Measurements from ENCODE around the gene KIAA1671. TPM values are rescaled to one million over a fixed set of nuclear protein-coding genes. Genes with fewer than 3 reads are reported as not detected.

KIAA1671 gene
- total and polyA plus RNA-seq, 2 of the 4 experiments (the other 2 are of a cell fraction): 0.02 TPM; not detected in 1

DNA sequence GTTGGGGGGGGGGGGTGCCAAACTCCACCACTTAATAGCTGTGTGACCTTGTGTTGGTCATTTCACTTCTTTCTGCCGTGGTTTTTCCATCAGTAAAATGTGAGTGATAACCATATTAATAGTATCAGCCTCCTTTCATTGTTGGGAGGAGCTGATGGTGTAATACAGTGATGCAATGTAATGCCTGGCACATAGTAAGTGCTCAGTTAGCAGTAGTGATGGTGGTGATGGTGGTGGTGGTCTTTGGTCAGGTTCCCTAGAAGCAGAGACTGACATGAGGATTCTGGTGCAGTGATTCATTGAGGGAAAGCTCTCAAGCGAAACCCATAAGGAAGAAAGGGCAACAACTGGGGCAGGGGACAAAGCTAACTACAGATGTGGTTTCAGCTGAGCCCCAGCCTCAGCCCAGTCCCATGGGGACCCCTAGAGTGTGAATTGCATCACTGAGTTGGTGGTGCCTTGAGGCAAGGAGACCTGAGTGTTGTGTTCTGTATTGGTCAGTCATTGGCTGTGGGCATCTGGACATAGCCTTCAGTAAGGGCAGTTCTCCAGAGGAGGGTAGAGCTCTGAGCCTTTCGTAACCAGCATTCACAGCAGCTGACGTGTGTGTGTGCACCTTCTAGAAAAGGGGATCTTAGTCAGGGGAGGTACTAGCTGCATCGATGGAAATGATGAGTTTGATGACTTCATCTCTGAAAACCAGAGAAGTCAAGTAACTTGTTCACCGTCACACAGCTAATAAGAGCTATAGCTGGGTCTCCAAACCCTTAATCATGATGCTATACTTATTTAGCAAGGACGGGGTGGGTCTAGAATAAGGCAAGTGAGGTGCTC, 153.5 kb downstream of the KIAA1671 start:
- Histone ChIP-seq H2BK120ac (ENCODE audit: low read depth, low read length) (no peak overlapping the region), H2AK5ac (ENCODE audit: low read depth, low read length) (no peak overlapping the region), H4K20me1 (ENCODE audit: insufficient read depth, low read length) (no peaks in the 10 kb centered on the region), H3K4me2 (ENCODE audit: low read depth, low read length) (no peak overlapping the region), H3K14ac (replicated peaks; ENCODE audit: low read depth, low read length) (no peak overlapping the region), H2BK5ac (ENCODE audit: low read depth, low read length, poor library complexity, severe bottlenecking) (no peak overlapping the region), H3K9me1 (ENCODE audit: insufficient read depth, low read length) (no peaks in the 10 kb centered on the region), H3K18ac (ENCODE audit: low read depth, low read length) (no peak overlapping the region), H2AFZ (replicated peaks; ENCODE audit: low read length, poor library complexity) (no peak overlapping the region), H3K79me1 (ENCODE audit: low read depth in 1 of 2, low read length in 2 of 2) (no peaks in the 10 kb centered on the region), H4K91ac (ENCODE audit: insufficient read depth, low read depth, low read length) (no peak overlapping the region), H4K5ac (ENCODE audit: low read depth, low read length) (no peak overlapping the region), H2BK15ac (ENCODE audit: low read depth, low read length) (no peak overlapping the region), H3K56ac (ENCODE audit: extremely low read depth, insufficient read depth, low read length) (no peak overlapping the region), H3K4ac (ENCODE audit: low read depth, low read length) (no peak overlapping the region), H2BK20ac (ENCODE audit: low read depth, low read length) (no peak overlapping the region), H3K27me3 (ENCODE audit: control insufficient read depth, insufficient read depth, low read length) (no peaks in the 10 kb centered on the region; the same call in 1 of the 2 replicates), H3K36me3 (ENCODE audit: control insufficient read depth, insufficient read depth, low read length) (no peaks in the 10 kb centered on the region), H3K23ac (ENCODE audit: low read depth, low read length) (no peak overlapping the region), H3K9ac (ENCODE audit: low read depth, low read length) (no peak overlapping the region), H3K4me3 (ENCODE audit: insufficient read depth, low read depth, low read length) (no peak overlapping the region), H3K4me1 (ENCODE audit: control insufficient read depth, insufficient read depth, low read length) (no peaks in the 10 kb centered on the region), H3K9me3 (ENCODE audit: control insufficient read depth, insufficient read depth, low read length) (peaks cover 2% of the 10 kb centered on the region; the same call in 1 of the 2 replicates), H3K27ac (ENCODE audit: insufficient read depth, low read length) (no peak overlapping the region), H4K8ac (ENCODE audit: low read depth in 2 of 2, low read length in 2 of 2) (no peak overlapping the region), H2AK9ac (replicated peaks; ENCODE audit: low read depth, low read length, poor library complexity) (no peak overlapping the region)
- TF ChIP-seq, protein P1, sequence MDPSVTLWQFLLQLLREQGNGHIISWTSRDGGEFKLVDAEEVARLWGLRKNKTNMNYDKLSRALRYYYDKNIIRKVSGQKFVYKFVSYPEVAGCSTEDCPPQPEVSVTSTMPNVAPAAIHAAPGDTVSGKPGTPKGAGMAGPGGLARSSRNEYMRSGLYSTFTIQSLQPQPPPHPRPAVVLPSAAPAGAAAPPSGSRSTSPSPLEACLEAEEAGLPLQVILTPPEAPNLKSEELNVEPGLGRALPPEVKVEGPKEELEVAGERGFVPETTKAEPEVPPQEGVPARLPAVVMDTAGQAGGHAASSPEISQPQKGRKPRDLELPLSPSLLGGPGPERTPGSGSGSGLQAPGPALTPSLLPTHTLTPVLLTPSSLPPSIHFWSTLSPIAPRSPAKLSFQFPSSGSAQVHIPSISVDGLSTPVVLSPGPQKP (IDR thresholded peaks at IDR 0.05; ENCODE audit: borderline replicate concordance, low read depth, low read length): no peak
- TF ChIP-seq MAFK (IDR thresholded peaks at IDR 0.05; ENCODE audit: low read depth, low read length) (no peak), NFE2L2 (IDR thresholded peaks at IDR 0.05; ENCODE audit: low read depth, low read length) (no peak)
- ATAC-seq (ENCODE audit: low read depth) (no peak), DNase-seq (no peak)
- WGBS, 2 experiments (ENCODE audit: extremely low coverage in 2 of 2, insufficient read length in 1 of 2): no CpG with 5 or more reads among the region's 7 CpGs
- in situ Hi-C loops (cut with MboI; ENCODE audit: low sequenced_read_pairs) (no loop called here), dilution Hi-C loops (cut with HindIII; ENCODE audit: low sequenced_read_pairs, unreplicated experiment) (no loop called here), intact Hi-C loops (cut with micrococcal nuclease) (no loop called here)
- ChIA-PET CTCF (no interaction called here), POLR2A (ENCODE audit: unreplicated experiment) (no interaction called here)
- BruUV-seq (replicated peaks): no TSS peak
